Measurements from ENCODE around the gene SMIM5.

GRCh38 chr17:75605790-75606189, 27.4 kb upstream of the SMIM5 start:
- TF ChIP-seq CHD2 (IDR thresholded peaks at IDR 0.05; ENCODE audit: low read depth, low read length) (no peak), CTCF (IDR thresholded peaks at IDR 0.05 in 2 of 3, conservative IDR thresholded peaks at IDR 0.05 in 1 of 3; ENCODE audit: insufficient read depth in 2 of 3, low read depth in 1 of 3, low read length in 3 of 3) (no peak), MTA1 (IDR thresholded peaks at IDR 0.05; ENCODE audit: borderline replicate concordance) (no peak), NRF1 (conservative IDR thresholded peaks at IDR 0.05 in 1 of 2, IDR thresholded peaks at IDR 0.05 in 1 of 2) (no peak), LARP7 (IDR thresholded peaks at IDR 0.05) (no peak), HCFC1 (IDR thresholded peaks at IDR 0.05; ENCODE audit: low read depth, low read length) (no peak), STAT5B (CRISPR knock-in tag; IDR thresholded peaks at IDR 0.05) (no peak), ZNF174 (CRISPR knock-in tag; IDR thresholded peaks at IDR 0.05) (no peak), IRF9 (tag; IDR thresholded peaks at IDR 0.05) (no peak), FOXA1 (IDR thresholded peaks at IDR 0.05; ENCODE audit: borderline replicate concordance) (no peak), MAX (CRISPR knock-in tag; IDR thresholded peaks at IDR 0.05) (no peak), USF1 (CRISPR knock-in tag; IDR thresholded peaks at IDR 0.05) (no peak)
